ENCODE results near the gene MATN1.

Gene MATN1

GRCh38 chr1:30757352-30758120, 34.2 kb upstream of the MATN1 start, which contains the start of gene LAPTM5:
Gene LAPTM5, minus strand, starts transcription at chr1:30757774. Its CDS starts 29 bp downstream, at chr1:30757745.
- DNase-seq (ENCODE audit: low read depth, low spot score) = no peak

GRCh38 chr1:30756545-30757351, 33.4 kb upstream of the MATN1 start:
- no peak for DNase-seq (ENCODE audit: low read depth, low spot score)

- DNase-seq (ENCODE audit: low read depth, low spot score) = no peak
Observed at GRCh38 chr1:30756206-30756544, 32.8 kb upstream of the MATN1 start.

- no peak for DNase-seq (ENCODE audit: low read depth, low spot score)
Observed at GRCh38 chr1:30755746-30756145, 32.4 kb upstream of the MATN1 start.

- DNase-seq (ENCODE audit: low read depth, low spot score) = no peak
Observed at GRCh38 chr1:30755334-30755733, 31.9 kb upstream of the MATN1 start.

GRCh38 chr1:30754684-30755171, 31.3 kb upstream of the MATN1 start:
- DNase-seq (ENCODE audit: low read depth, low spot score) = no peak

- no peak for DNase-seq (ENCODE audit: low read depth, low spot score)
Observed at GRCh38 chr1:30753660-30754123, 30.3 kb upstream of the MATN1 start.

GRCh38 chr1:30753118-30753517, 29.7 kb upstream of the MATN1 start:
- no peak for DNase-seq (ENCODE audit: low read depth, low spot score)

GRCh38 chr1:30752651-30752908, 29.2 kb upstream of the MATN1 start:
- DNase-seq (ENCODE audit: low read depth, low spot score) = no peak

GRCh38 chr1:30751830-30752650, 28.7 kb upstream of the MATN1 start:
- no peak for DNase-seq (ENCODE audit: low read depth, low spot score)

GRCh38 chr1:30750731-30751291, 27.4 kb upstream of the MATN1 start:
- DNase-seq (ENCODE audit: low read depth, low spot score) = no peak

- DNase-seq (ENCODE audit: low read depth, low spot score) = no peak
Observed at GRCh38 chr1:30749691-30750583, 26.6 kb upstream of the MATN1 start.

- DNase-seq (ENCODE audit: low read depth, low spot score) = no peak
Observed at GRCh38 chr1:30748699-30749401, 25.5 kb upstream of the MATN1 start.

GRCh38 chr1:30748098-30748698, 24.8 kb upstream of the MATN1 start:
- DNase-seq (ENCODE audit: low read depth, low spot score) = no peak

GRCh38 chr1:30747033-30748008, 23.9 kb upstream of the MATN1 start:
- no peak for DNase-seq (ENCODE audit: low read depth, low spot score)

GRCh38 chr1:30746212-30747032, 23.0 kb upstream of the MATN1 start:
- DNase-seq (ENCODE audit: low read depth, low spot score) = no peak

GRCh38 chr1:30745834-30746208, 22.4 kb upstream of the MATN1 start:
- DNase-seq (ENCODE audit: low read depth, low spot score) = no peak

Measured in smooth muscle cell of the brain vasculature (primary cell).